Upper lobe of left lung (tissue), 6 donors: Measurements from ENCODE around the gene MYH16. TPM values are rescaled to one million over a fixed set of nuclear protein-coding genes. Genes with fewer than 3 reads are reported as not detected.
"Not testable (repeated sequence)": the region's sequence is repeated elsewhere in the genome, so short reads cannot be mapped to it uniquely, and the experiment has no call there.

Source experiments
- ATAC-seq, 2 donors: fragments of 200-7000 bp; cut with Tn5 transposase; one replicate each; pipeline ENCODE4 v1.9.1; 2022; ENCODE audit warnings: mild to moderate bottlenecking in 2 of 2, moderate library complexity in 2 of 2; ENCODE audit not compliant: low FRiP score in 2 of 2
- DNase-seq, 2 donors: peaks; one replicate each; pipeline ENCODE4 v3.0.0-alpha.2; 2019 to 2020
- H3K27ac ChIP-seq, 4 donors: fragments of 200-600 bp; sonication (generic); one replicate each; pipeline ENCODE4 v1.5.1; 2016 to 2019
- H3K27me3 ChIP-seq, 4 donors: fragments of 200-600 bp; sonication (generic); one replicate each; pipeline ENCODE4 v1.5.1; 2017 to 2019
- H3K36me3 ChIP-seq, 4 donors: fragments of 200-600 bp; sonication (generic); one replicate each; pipeline ENCODE4 v1.5.1; 2016 to 2019
- H3K4me1 ChIP-seq, 4 donors: fragments of 200-600 bp; sonication (generic); one replicate each; pipeline ENCODE4 v1.5.1; 2018 to 2019
- H3K4me3 ChIP-seq, 4 donors: fragments of 200-600 bp; sonication (generic); one replicate each; pipeline ENCODE4 v1.5.1; 2017 to 2019; ENCODE audit warnings: mild to moderate bottlenecking in 2 of 4, moderate library complexity in 1 of 4
- H3K9me3 ChIP-seq, 4 donors: fragments of 200-600 bp; sonication (generic); one replicate each; pipeline ENCODE4 v1.5.1; 2018 to 2019
- EP300 ChIP-seq, 4 donors: sonication (generic); formaldehyde crosslinking; IDR thresholded peaks; one replicate each; pipeline ENCODE4 v1.5.1; 2017; ENCODE audit warnings: antibody characterized with exemption in 4 of 4, control low read depth in 2 of 4
- POLR2A ChIP-seq, 4 donors: fragments of 450-650 bp; IDR thresholded peaks; one replicate each; pipeline ENCODE4 v1.5.1; 2016 to 2017; ENCODE audit warnings: antibody characterized with exemption in 4 of 4, mild to moderate bottlenecking in 2 of 4
- POLR2AphosphoS5 ChIP-seq, 2 donors: sonication (generic); formaldehyde crosslinking; IDR thresholded peaks; one replicate each; pipeline ENCODE4 v1.5.1; 2017; ENCODE audit warnings: antibody characterized with exemption in 2 of 2
- WGBS, 2 donors: methylation state at CpG; one replicate each; pipeline ENCODE4 v1.1.5; 2017 to 2018; 5-methylcytosine and 5-hydroxymethylcytosine counted together
- total RNA-seq, 6 donors: library from RNA; depleted of rRNA in 4 of 6; stranded (reverse); fragments of >200 nt in 4 of 6; gene quantifications; one replicate each; pipeline versions ENCODE4 v1.1.0 to v1.2.1, GENCODE V29; 2016 to 2021
- TF ChIP-seq, protein P1 (sequence below), 6 experiments: fragments of 450-650 bp in 4 of 6; fragments of 200-600 bp in 2 of 6; sonication (generic) in 2 of 6; IDR thresholded peaks; one replicate each; pipeline ENCODE4 v1.5.1; 2016 to 2019; ENCODE audit warnings: antibody characterized with exemption in 6 of 6
- donor health status: DM: no; HTN: no; CAD: no; lungs with moderate emphysema.
- donor health status: DM: no; HTN: yes; CAD: no; lungs with severe emphysema.

The MYH16 gene
- total RNA-seq, 6 donors from 2014 or later = 0.17 TPM; not detected in 5

DNA sequence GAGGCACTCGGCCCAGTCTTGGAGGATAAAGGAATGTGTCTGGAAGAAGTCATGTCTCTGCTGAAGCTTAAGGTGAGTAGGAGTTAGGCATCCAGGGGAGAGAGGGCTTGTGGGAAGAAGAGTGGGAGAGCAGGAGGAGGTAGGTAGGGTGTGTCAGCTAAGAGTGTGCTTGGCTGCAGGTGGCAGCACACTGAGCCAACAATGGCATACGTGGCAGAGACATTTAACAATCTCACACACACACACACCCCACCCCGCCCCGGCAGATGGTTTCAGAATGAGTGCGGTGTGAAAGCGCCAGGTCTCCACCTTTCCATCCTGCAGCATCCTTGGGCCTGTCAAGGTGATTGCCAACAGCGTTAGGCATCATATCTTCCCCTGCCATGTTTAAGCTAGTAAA is 41.9 kb downstream of the MYH16 start:
- ATAC-seq (peak in 1 of 2 donors; percentile 17), DNase-seq (no peak)
- TF ChIP-seq POLR2AphosphoS5 (IDR thresholded peaks at IDR 0.05) = no peak
- TF ChIP-seq EP300 (IDR thresholded peaks at IDR 0.05) = no peak
- TF ChIP-seq, protein P1, sequence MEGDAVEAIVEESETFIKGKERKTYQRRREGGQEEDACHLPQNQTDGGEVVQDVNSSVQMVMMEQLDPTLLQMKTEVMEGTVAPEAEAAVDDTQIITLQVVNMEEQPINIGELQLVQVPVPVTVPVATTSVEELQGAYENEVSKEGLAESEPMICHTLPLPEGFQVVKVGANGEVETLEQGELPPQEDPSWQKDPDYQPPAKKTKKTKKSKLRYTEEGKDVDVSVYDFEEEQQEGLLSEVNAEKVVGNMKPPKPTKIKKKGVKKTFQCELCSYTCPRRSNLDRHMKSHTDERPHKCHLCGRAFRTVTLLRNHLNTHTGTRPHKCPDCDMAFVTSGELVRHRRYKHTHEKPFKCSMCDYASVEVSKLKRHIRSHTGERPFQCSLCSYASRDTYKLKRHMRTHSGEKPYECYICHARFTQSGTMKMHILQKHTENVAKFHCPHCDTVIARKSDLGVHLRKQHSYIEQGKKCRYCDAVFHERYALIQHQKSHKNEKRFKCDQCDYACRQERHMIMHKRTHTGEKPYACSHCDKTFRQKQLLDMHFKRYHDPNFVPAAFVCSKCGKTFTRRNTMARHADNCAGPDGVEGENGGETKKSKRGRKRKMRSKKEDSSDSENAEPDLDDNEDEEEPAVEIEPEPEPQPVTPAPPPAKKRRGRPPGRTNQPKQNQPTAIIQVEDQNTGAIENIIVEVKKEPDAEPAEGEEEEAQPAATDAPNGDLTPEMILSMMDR (IDR thresholded peaks at IDR 0.05) = no peak
- TF ChIP-seq POLR2A (IDR thresholded peaks at IDR 0.05) = no peak
- Histone ChIP-seq H3K27me3 (no peaks in the 10 kb centered on the region), H3K9me3 (peaks cover 0 to 3% (median 0%) of the 10 kb centered on the region in 4 donors), H3K27ac (no peak overlapping the region), H3K4me1 (peaks cover 0 to 10% (median 5%) of the 10 kb centered on the region in 4 donors), H3K36me3 (no peaks in the 10 kb centered on the region), H3K4me3 (no peak overlapping the region)
- 77 to 81% methylated on average over 7 of the region's 7 CpGs for WGBS, 2 donors

DNA sequence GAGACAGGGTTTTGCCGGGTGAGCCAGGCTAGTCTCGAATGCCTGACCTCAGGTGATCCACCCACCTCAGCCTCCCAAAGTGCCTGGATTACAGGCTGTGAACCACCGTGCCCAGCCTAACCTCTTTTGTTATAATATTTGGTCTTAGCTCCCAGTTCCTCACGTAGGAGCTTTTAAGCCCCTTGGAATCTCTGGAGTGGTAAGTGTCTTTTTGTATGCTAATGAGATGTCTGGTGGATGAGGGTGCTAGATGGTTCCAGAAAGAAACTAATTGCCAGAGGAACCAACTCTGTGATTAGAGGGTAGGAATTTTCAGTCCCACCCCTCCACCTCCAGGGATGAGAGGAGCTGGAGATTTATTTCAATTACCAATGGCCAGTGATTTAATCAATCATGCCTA is 47.7 kb downstream of the MYH16 start:
- Histone ChIP-seq H3K27me3 (no peaks in the 10 kb centered on the region), H3K4me3 (no peak overlapping the region), H3K27ac (no peak overlapping the region), H3K9me3 (no peaks in the 10 kb centered on the region), H3K4me1 (peaks cover 6 to 11% (median 9%) of the 10 kb centered on the region in 4 donors), H3K36me3 (no peaks in the 10 kb centered on the region)
- 52 to 67% methylated on average over 3 to 4 of the region's 4 CpGs for WGBS, 2 donors
- ATAC-seq (no peak), DNase-seq (no peak)
- TF ChIP-seq POLR2A (IDR thresholded peaks at IDR 0.05) = no peak
- TF ChIP-seq, protein P1 (IDR thresholded peaks at IDR 0.05) = no peak
- no peak for TF ChIP-seq EP300 (IDR thresholded peaks at IDR 0.05)

DNA sequence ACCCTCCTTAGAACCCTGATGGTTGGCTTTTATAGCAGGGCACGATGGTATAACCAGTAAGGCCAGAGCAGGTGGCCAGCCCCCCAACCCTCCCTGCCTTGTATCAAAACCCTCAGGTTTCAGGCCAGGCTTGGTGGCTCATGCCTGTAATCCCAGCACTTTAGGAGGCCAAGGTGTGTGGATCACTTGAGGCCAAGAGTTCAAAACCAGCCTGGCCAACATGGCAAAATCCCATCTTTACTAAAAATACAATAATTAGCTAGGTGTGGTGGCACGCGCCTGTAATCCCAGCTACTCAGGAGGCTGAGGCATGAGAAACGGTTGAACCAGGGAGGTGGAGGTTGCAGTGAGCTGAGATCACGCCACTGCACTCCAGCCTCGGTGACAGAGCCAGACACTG is 50.0 kb downstream of the MYH16 start:
- H3K36me3 ChIP-seq, H3K9me3 ChIP-seq, ATAC-seq, H3K27me3 ChIP-seq, H3K4me3 ChIP-seq, H3K27ac ChIP-seq, DNase-seq: not testable (repeated sequence)
- H3K4me1 ChIP-seq = peaks cover 17 to 27% (median 22%) of the 10 kb centered on the region in 4 donors
- WGBS, 2 donors = 92 to 95% methylated on average over 6 of the region's 6 CpGs

DNA sequence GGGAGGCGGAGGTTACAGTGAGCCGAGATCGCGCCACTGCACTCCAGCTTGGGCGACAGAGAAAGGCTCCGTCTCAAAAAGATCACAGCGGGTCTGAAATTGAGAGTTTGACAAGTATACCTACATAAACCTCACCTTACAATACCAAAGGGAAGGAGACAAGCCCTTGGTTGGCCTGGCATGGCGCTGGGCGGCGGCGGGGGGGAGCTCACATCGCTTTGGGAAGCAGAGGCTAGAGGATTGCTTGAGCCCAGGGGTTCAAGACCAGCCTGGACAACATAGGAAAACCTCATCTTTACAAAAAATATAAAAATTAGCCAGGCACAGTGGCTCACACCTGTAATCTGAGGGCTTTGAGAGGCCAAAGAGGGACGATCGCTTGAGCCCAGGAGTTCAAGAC is 51.9 kb downstream of the MYH16 start:
- ATAC-seq = no peak
- H3K27ac ChIP-seq = no peak overlapping the region
- no peaks in the 10 kb centered on the region for H3K9me3 ChIP-seq
- peaks cover 33 to 46% (median 38%) of the 10 kb centered on the region in 4 donors for H3K4me1 ChIP-seq
- 96 to 97% methylated on average over 14 of the region's 14 CpGs for WGBS, 2 donors
- no peak overlapping the region for H3K4me3 ChIP-seq
- DNase-seq = peak in 1 of 2 donors; percentile 87
- no peaks in the 10 kb centered on the region for H3K36me3 ChIP-seq
- no peak for TF ChIP-seq POLR2AphosphoS5 (IDR thresholded peaks at IDR 0.05)
- TF ChIP-seq, protein P1 (IDR thresholded peaks at IDR 0.05) = no peak
- H3K27me3 ChIP-seq = no peaks in the 10 kb centered on the region

DNA sequence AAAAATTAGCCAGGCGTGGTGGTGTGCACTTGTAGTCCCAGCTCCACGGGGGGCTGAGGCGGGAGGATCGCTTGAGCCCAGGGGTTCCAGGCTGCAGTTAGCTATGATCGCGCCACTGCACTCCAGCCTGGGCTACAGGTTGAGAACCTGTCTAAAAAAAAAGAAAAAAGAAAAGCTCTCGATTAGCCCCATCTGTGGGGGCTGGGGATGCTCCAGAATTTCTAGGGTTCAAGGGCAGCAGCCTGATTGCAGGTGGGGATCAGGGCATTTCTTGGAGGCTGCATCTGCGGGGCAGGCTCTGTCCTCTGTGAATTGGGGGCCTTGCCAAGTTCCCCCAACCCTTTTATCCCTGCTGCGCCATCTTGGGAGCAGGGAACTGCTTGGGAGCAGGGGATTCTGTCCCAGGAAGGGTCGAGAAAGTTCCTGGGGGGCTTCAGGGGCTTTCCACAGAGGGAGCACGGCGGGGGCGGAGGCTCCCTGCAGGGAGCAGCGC is 52.4 kb downstream of the MYH16 start:
- Histone ChIP-seq H3K27me3 (no peaks in the 10 kb centered on the region), H3K4me3 (peak overlapping the region; percentile 90 to 99 (median 96)), H3K9me3 (no peaks in the 10 kb centered on the region), H3K4me1 (peaks cover 38 to 51% (median 42%) of the 10 kb centered on the region in 4 donors), H3K36me3 (no peaks in the 10 kb centered on the region), H3K27ac (peak overlapping the region; percentile 85 to 95 (median 94))
- DNase-seq (no peak), ATAC-seq (no peak)
- 30 to 44% methylated on average over 11 to 12 of the region's 14 CpGs for WGBS, 2 donors
- no peak for TF ChIP-seq EP300 (IDR thresholded peaks at IDR 0.05)
- no peak for TF ChIP-seq POLR2A (IDR thresholded peaks at IDR 0.05)
- no peak for TF ChIP-seq POLR2AphosphoS5 (IDR thresholded peaks at IDR 0.05)
- TF ChIP-seq, protein P1 (IDR thresholded peaks at IDR 0.05) = no peak
